ENCODE measurements around the gene HNRNPR.

HNRNPR gene

GRCh38 chr1:23369335-23370013 is 25.4 kb upstream of the HNRNPR start, which contains the start of gene ZNF436:
Gene ZNF436 (minus strand): TSS chr1:23369836. CDS start chr1:23368005, 1,831 bp downstream.
- DNase-seq (ENCODE audit: low read depth, low spot score), result peak; percentile 59

- DNase-seq (ENCODE audit: low read depth, low spot score), result peak; percentile 97
Measured at GRCh38 chr1:23368562-23369334, 24.7 kb upstream of the HNRNPR start.

GRCh38 chr1:23367791-23368561 is 23.9 kb upstream of the HNRNPR start:
- peak; percentile 100 for DNase-seq (ENCODE audit: low read depth, low spot score)

- no peak for DNase-seq (ENCODE audit: low read depth, low spot score)
Measured at GRCh38 chr1:23367451-23367790, 23.3 kb upstream of the HNRNPR start.

GRCh38 chr1:23366598-23366997 is 22.5 kb upstream of the HNRNPR start:
- DNase-seq (ENCODE audit: low read depth, low spot score), result no peak

GRCh38 chr1:23366146-23366545 is 22.1 kb upstream of the HNRNPR start:
- no peak for DNase-seq (ENCODE audit: low read depth, low spot score)

- no peak for DNase-seq (ENCODE audit: low read depth, low spot score)
Measured at GRCh38 chr1:23362218-23362713, 18.2 kb upstream of the HNRNPR start.

- no peak for DNase-seq (ENCODE audit: low read depth, low spot score)
Measured at GRCh38 chr1:23358310-23358875, 14.3 kb upstream of the HNRNPR start.

- DNase-seq (ENCODE audit: low read depth, low spot score), result peak; percentile 76
Measured at GRCh38 chr1:23357138-23357908, 13.2 kb upstream of the HNRNPR start.

- DNase-seq (ENCODE audit: low read depth, low spot score), result no peak
Measured at GRCh38 chr1:23356471-23357137, 12.5 kb upstream of the HNRNPR start.

GRCh38 chr1:23354245-23354644 is 10.2 kb upstream of the HNRNPR start:
- no peak for DNase-seq (ENCODE audit: low read depth, low spot score)

GRCh38 chr1:23352096-23352695 is 8.1 kb upstream of the HNRNPR start:
- DNase-seq (ENCODE audit: low read depth, low spot score), result no peak

GRCh38 chr1:23345920-23346319 is 1.8 kb upstream of the HNRNPR start:
- DNase-seq (ENCODE audit: low read depth, low spot score), result no peak

- DNase-seq (ENCODE audit: low read depth, low spot score), result peak; percentile 38
Measured at GRCh38 chr1:23344987-23345472, 946 bp upstream of the HNRNPR start.

- peak; percentile 44 for DNase-seq (ENCODE audit: low read depth, low spot score)
Measured at GRCh38 chr1:23343221-23344110, 618 bp downstream of the HNRNPR start.

GRCh38 chr1:23341931-23342692 is 2.0 kb downstream of the HNRNPR start:
- no peak for DNase-seq (ENCODE audit: low read depth, low spot score)

- DNase-seq (ENCODE audit: low read depth, low spot score), result no peak
Measured at GRCh38 chr1:23339632-23340031, 4.5 kb downstream of the HNRNPR start.

GRCh38 chr1:23337869-23338268 is 6.2 kb downstream of the HNRNPR start:
- no peak for DNase-seq (ENCODE audit: low read depth, low spot score)

All from ELF-1 (cell line).